Transverse colon (tissue), 4 donors: Measurements from ENCODE around the gene AXIN1. TPM values are rescaled to one million over a fixed set of nuclear protein-coding genes. Genes with fewer than 3 reads are reported as not detected.
"Not testable (repeated sequence)": the region's sequence is repeated elsewhere in the genome, so short reads cannot be mapped to it uniquely, and the experiment has no call there.

Experiments used
- DNase-seq: peaks from one replicate; pipeline ENCODE4 v3.0.0-alpha.2; 2019
- H3K27ac ChIP-seq, 4 donors: fragments of 200-600 bp; sonication (generic); 2 replicates each; pipeline ENCODE4 v1.5.1; 2016 to 2018; ENCODE audit warnings: inconsistent platforms in 4 of 4
- H3K27me3 ChIP-seq: fragments of 200-600 bp; sonication (generic); 2 replicates; pipeline ENCODE4 v1.5.1; 2017; ENCODE audit warnings: inconsistent platforms
- H3K36me3 ChIP-seq, 4 donors: fragments of 200-600 bp; sonication (generic); 2 replicates each; pipeline ENCODE4 v1.5.1; 2017 to 2019; ENCODE audit warnings: inconsistent platforms in 4 of 4
- H3K4me1 ChIP-seq, 4 donors: fragments of 200-600 bp; sonication (generic); 2 replicates each; pipeline ENCODE4 v1.5.1; 2017 to 2020; ENCODE audit warnings: inconsistent platforms in 4 of 4
- H3K4me3 ChIP-seq, 4 donors: fragments of 200-600 bp; sonication (generic); 1 replicate in 1 of 4; 2 replicates in 3 of 4; pipeline versions ENCODE4 v1.5.1 to v1.6.1; 2017 to 2019; ENCODE audit warnings: inconsistent platforms in 4 of 4
- H3K9me3 ChIP-seq, 2 donors: fragments of 200-600 bp; sonication (generic); 2 replicates each; pipeline ENCODE4 v1.5.1; 2017 to 2019; ENCODE audit warnings: inconsistent platforms in 2 of 2
- EP300 ChIP-seq: sonication (generic); formaldehyde crosslinking; IDR thresholded peaks from one replicate; pipeline ENCODE4 v1.6.1; 2017; ENCODE audit warnings: antibody characterized with exemption, low read depth
- POLR2A ChIP-seq: fragments of 450-650 bp; IDR thresholded peaks from one replicate; pipeline ENCODE4 v1.6.1; 2016; ENCODE audit warnings: antibody characterized with exemption, mild to moderate bottlenecking, moderate library complexity
- POLR2AphosphoS5 ChIP-seq, 3 donors: sonication (generic); formaldehyde crosslinking; IDR thresholded peaks; one replicate each; pipeline ENCODE4 v1.6.1; 2016; ENCODE audit warnings: antibody characterized with exemption in 3 of 3
- WGBS, 2 donors: methylation state at CpG; one replicate each; pipeline ENCODE4 v1.1.5; 2018; ENCODE audit warnings: low coverage in 1 of 2; 5-methylcytosine and 5-hydroxymethylcytosine counted together
- in situ Hi-C, 4 donors: fragments of 200-750 bp; cut with MboI; loops; one replicate each; pipeline versions ENCODE4 v1.15.0 to v1.15.1; 2017; ENCODE audit warnings: low sequenced_read_pairs in 3 of 4, low pct_ligation_motif_present in 1 of 4, low pct_unique_long_range_greater_than_20kb in 1 of 4
- intact Hi-C: fragments of 100-400 bp; cut with DNase I; formaldehyde crosslinking; loops from one replicate; pipeline ENCODE4 v1.15.1; 2023; ENCODE audit warnings: low total_unique reads
- total RNA-seq, 4 donors: library from RNA; depleted of rRNA; stranded (reverse); fragments of >200 nt; gene quantifications; one replicate each; pipeline ENCODE4 v1.1.0, GENCODE V29; 2016
- TF ChIP-seq, protein P1 (sequence below), 5 experiments: fragments of 200-600 bp in 3 of 5; fragments of 450-650 bp in 2 of 5; sonication (generic) in 3 of 5; IDR thresholded peaks; 1 replicate in 2 of 5; 2 replicates in 3 of 5; pipeline ENCODE4 v1.5.1; 2016 to 2017; ENCODE audit warnings: antibody characterized with exemption in 5 of 5, inconsistent platforms in 3 of 5, mild to moderate bottlenecking in 2 of 5, moderate library complexity in 1 of 5

Gene AXIN1
- total RNA-seq, 4 donors from 2014 or later, result 41.4 to 73.7 (median 58.7) TPM

DNA sequence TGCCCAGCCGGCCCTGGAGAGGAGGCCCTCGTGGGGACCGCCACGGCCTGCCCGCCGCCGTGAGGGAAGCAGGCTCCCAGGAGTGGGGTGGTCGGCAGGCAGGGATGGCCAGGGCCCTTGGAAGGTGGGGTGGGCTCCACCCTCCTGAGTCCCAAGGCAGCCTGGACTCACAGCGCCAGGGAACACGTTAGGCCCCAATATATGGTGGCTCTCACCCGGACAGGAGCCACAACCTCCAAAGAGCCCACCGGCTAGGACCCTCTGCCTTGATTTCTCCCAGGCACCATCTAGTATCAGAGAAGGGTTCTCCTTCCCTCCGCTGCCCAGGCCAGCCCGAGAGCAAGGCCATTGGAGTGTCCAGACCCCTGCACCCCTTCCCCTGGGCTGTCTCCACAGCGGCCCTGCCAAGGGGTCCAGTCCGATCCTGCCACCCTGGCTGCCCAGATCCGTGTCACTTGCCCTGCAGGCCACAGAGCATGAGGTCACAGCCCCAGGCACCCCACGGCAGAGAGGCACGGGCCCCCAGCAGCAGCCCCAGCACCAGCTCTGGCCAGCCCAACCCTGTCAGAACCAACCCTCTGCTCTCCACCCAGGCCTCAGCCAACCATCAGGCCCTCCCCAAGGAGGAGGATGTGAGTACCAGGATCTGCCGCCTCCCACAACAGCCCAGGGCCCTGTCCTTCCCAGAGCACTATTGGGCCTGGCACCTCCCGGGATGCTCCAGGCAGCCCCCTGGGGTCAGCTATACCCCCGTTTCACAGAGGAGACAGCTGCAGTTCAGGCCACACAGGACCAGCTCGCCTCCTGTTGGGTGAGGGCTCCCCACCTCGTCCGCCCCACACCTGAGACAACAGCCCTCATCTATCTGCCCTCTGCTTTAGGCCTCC, 1.1 kb upstream of the AXIN1 start:
- intact Hi-C loops, result loop anchor here (10.0 kb wide), 1 partner anchor 109 kb away; no protein-coding TSS in a partner anchor
- H3K36me3 ChIP-seq, result no peaks in the 10 kb centered on the region
- peak overlapping the region; percentile 80 to 91 (median 85) for H3K27ac ChIP-seq
- no peak for TF ChIP-seq POLR2AphosphoS5 (IDR thresholded peaks at IDR 0.05)
- no peak for TF ChIP-seq EP300
- no peak for TF ChIP-seq POLR2A
- TF ChIP-seq, protein P1, sequence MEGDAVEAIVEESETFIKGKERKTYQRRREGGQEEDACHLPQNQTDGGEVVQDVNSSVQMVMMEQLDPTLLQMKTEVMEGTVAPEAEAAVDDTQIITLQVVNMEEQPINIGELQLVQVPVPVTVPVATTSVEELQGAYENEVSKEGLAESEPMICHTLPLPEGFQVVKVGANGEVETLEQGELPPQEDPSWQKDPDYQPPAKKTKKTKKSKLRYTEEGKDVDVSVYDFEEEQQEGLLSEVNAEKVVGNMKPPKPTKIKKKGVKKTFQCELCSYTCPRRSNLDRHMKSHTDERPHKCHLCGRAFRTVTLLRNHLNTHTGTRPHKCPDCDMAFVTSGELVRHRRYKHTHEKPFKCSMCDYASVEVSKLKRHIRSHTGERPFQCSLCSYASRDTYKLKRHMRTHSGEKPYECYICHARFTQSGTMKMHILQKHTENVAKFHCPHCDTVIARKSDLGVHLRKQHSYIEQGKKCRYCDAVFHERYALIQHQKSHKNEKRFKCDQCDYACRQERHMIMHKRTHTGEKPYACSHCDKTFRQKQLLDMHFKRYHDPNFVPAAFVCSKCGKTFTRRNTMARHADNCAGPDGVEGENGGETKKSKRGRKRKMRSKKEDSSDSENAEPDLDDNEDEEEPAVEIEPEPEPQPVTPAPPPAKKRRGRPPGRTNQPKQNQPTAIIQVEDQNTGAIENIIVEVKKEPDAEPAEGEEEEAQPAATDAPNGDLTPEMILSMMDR (IDR thresholded peaks at IDR 0.05), result no peak
- no peak for DNase-seq
- no peaks in the 10 kb centered on the region for H3K9me3 ChIP-seq
- 64% methylated on average over 20 of the region's 25 CpGs; no CpG with 5 or more reads in 1 of the 2 donors for WGBS, 2 donors
- peak overlapping the region; percentile 2 to 87 (median 43) for H3K4me3 ChIP-seq
- peaks cover 0 to 26% (median 22%) of the 10 kb centered on the region in 4 donors for H3K4me1 ChIP-seq
- H3K27me3 ChIP-seq, result no peaks in the 10 kb centered on the region
- in situ Hi-C loops, result no loop called here

- H3K4me3 ChIP-seq, result peak overlapping the region; percentile 65 to 94 (median 80)
- intact Hi-C loops, result loop anchor here (10.0 kb wide), 1 partner anchor 107 kb away; no protein-coding TSS in a partner anchor
- TF ChIP-seq POLR2A, result no peak
- TF ChIP-seq POLR2AphosphoS5 (IDR thresholded peaks at IDR 0.05), result peak in 1 of 3 donors; percentile 32
- no peaks in the 10 kb centered on the region for H3K9me3 ChIP-seq
- no peaks in the 10 kb centered on the region for H3K27me3 ChIP-seq
- WGBS, 2 donors, result 0% methylated on average over 51 of the region's 95 CpGs; no CpG with 5 or more reads in 1 of the 2 donors
- no peaks in the 10 kb centered on the region for H3K36me3 ChIP-seq
- H3K27ac ChIP-seq, result peak overlapping the region; percentile 78 to 91 (median 85)
- peaks cover 0 to 26% (median 22%) of the 10 kb centered on the region in 4 donors for H3K4me1 ChIP-seq
- peak; percentile 46 for DNase-seq
- in situ Hi-C loops, result no loop called here
These were observed 561 bp downstream of the AXIN1 start for GRCh38 chr16:351804-352520.

DNA sequence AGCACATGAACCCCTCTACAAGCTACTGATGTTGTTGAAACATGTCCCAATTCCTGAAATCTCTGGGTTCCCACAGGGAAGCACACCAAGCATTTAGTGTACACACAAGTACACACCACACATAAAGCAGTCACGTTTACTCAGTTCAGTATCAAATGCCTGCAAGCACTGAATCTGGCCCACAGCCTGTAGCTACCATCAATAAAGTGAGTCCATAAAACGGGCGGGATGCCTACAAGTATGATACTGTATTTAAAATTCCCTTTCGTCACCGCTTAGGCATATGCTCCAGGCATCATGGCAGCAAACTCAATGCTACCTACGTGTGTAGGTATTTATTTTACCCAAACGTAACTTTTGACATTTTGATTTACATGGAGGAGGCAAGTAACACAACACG, 2.3 kb downstream of the AXIN1 start:
- Histone ChIP-seq H3K36me3 (no peaks in the 10 kb centered on the region), H3K9me3 (no peaks in the 10 kb centered on the region), H3K4me1 (peaks cover 0 to 26% (median 22%) of the 10 kb centered on the region in 4 donors), H3K4me3 (no peak overlapping the region), H3K27me3 (no peaks in the 10 kb centered on the region), H3K27ac (peak overlapping the region in 3 of 4 donors; percentile 22 to 91 (median 88))
- in situ Hi-C loops (no loop called here), intact Hi-C loops (loop anchor here (10.0 kb wide), 1 partner anchor 105 kb away; no protein-coding TSS in a partner anchor)
- DNase-seq, result peak; percentile 55
- TF ChIP-seq POLR2A (no peak), POLR2AphosphoS5 (IDR thresholded peaks at IDR 0.05) (no peak), EP300 (no peak)
- TF ChIP-seq, protein P1 (IDR thresholded peaks at IDR 0.05), result no peak
- WGBS, 2 donors, result 42 to 51% methylated on average over 6 to 8 of the region's 8 CpGs

- WGBS, 2 donors, result 80 to 83% methylated on average over 1 to 7 of the region's 7 CpGs
- intact Hi-C loops, result no loop called here
These were observed 3.3 kb downstream of the AXIN1 start for GRCh38 chr16:349211-349610.

GRCh38 chr16:348495-348894, 4.0 kb downstream of the AXIN1 start:
- intact Hi-C loops, result not testable (repeated sequence)

More at GRCh38 chr16:349211-349610, 3.3 kb downstream of the AXIN1 start:
- in situ Hi-C loops, result no loop called here
- H3K9me3 ChIP-seq, result no peaks in the 10 kb centered on the region
- H3K4me1 ChIP-seq, result peaks cover 0 to 26% (median 22%) of the 10 kb centered on the region in 4 donors
- H3K4me3 ChIP-seq, result no peak overlapping the region
- H3K27me3 ChIP-seq, result no peaks in the 10 kb centered on the region
- TF ChIP-seq POLR2A (no peak), POLR2AphosphoS5 (IDR thresholded peaks at IDR 0.05) (no peak), EP300 (no peak)
- TF ChIP-seq, protein P1 (IDR thresholded peaks at IDR 0.05), result no peak
- DNase-seq, result no peak
- peaks cover 0 to 6% (median 0%) of the 10 kb centered on the region in 4 donors for H3K36me3 ChIP-seq
- no peak overlapping the region for H3K27ac ChIP-seq

More at GRCh38 chr16:348495-348894, 4.0 kb downstream of the AXIN1 start:
- peaks cover 0 to 26% (median 22%) of the 10 kb centered on the region in 4 donors for H3K4me1 ChIP-seq
- in situ Hi-C loops, DNase-seq, H3K27ac ChIP-seq, H3K36me3 ChIP-seq, H3K9me3 ChIP-seq, H3K4me3 ChIP-seq, H3K27me3 ChIP-seq: not testable (repeated sequence)
- 99% methylated on average over 10 of the region's 10 CpGs; no CpG with 5 or more reads in 1 of the 2 donors for WGBS, 2 donors
